B cell (primary cell): ENCODE results near the gene C11orf21.

ENCODE experiments used
- CTCF ChIP-seq: fragments of 200-600 bp; IDR thresholded peaks from one replicate; pipeline ENCODE4 v1.8.0; 2022; ENCODE audit warnings: antibody characterized with exemption, mild to moderate bottlenecking
- EZH2 ChIP-seq: IDR thresholded peaks from 2 replicates; pipeline ENCODE4 v1.6.1; 2012; ENCODE audit warnings: borderline replicate concordance, low read depth, mild to moderate bottlenecking, moderate library complexity, low read length; ENCODE audit not compliant: insufficient read depth, poor library complexity, severe bottlenecking

- TF ChIP-seq CTCF (no peak), EZH2 (no peak)
Observed at GRCh38 chr11:2289350-2289749, 12.4 kb downstream of the C11orf21 start.
